HepG2 (cell line): ENCODE results near the gene OR8B12. TPM values are rescaled to one million over a fixed set of nuclear protein-coding genes. Genes with fewer than 3 reads are reported as not detected.

Source experiments
- ATAC-seq: fragments of 200-7000 bp; cut with Tn5 transposase; 3 replicates; pipeline ENCODE4 v1.9.1; 2020; ENCODE audit warnings: mild to moderate bottlenecking, moderate library complexity
- BruUV-seq: library from RNA; stranded (reverse); fragments of 400-500 nt; replicated peaks from 2 replicates; lab custom pipeline; 2021; lab: Mats Ljungman, UMichigan
- CTCF ChIA-PET: fragments of 300-600 bp; formaldehyde crosslinking; extraction: SDS; loops from one replicate; lab custom pipeline; 2021; ENCODE audit warnings: low total read pairs, inconsistent platforms, low intra/inter-chr PET ratio; lab: Yijun Ruan, JAX
- POLR2A ChIA-PET: fragments of 350-600 bp; sonication (Branson Sonifier 250); formaldehyde crosslinking; loops from one replicate; lab custom pipeline; 2020; ENCODE audit warnings: antibody characterized with exemption, inconsistent platforms; lab: Yijun Ruan, JAX
- DNase-seq: peaks from one replicate; pipeline ENCODE4 v3.0.0-alpha.2; 2015; ENCODE audit warnings: low spot score
- FAIRE-seq: peaks from 3 replicates; lab custom pipeline; 2011; peaks lifted over from hg19 to GRCh38; lab: Jason Lieb, UNC
- H2AFZ ChIP-seq: one replicate; pipeline ENCODE4 v1.6.1; 2011; ENCODE audit warnings: low read length, inconsistent platforms
- H3K27ac ChIP-seq: fragments of 300-600 bp; 3 replicates; pipeline ENCODE4 v1.8.0; 2011; ENCODE audit warnings: mixed run types, mild to moderate bottlenecking, mixed read lengths, low read length, inconsistent platforms; ENCODE audit not compliant: insufficient read depth; ENCODE audit errors: extremely low read length
- H3K27me3 ChIP-seq, 2 experiments: fragments of 200-600 bp in 1 of 2; 2 replicates in 1 of 2; 3 replicates in 1 of 2; pipeline versions ENCODE4 v1.6.0 to v1.8.0; 2011; ENCODE audit warnings: low read length in 2 of 2, mild to moderate bottlenecking in 2 of 2, moderate library complexity in 2 of 2, inconsistent platforms in 1 of 2; ENCODE audit not compliant: insufficient read depth in 2 of 2, control insufficient read depth in 1 of 2
- H3K36me3 ChIP-seq, 2 experiments: fragments of 200-600 bp in 1 of 2; replicated peaks in 1 of 2; 2 replicates in 1 of 2; 3 replicates in 1 of 2; pipeline versions ENCODE4 v1.5.1 to v1.8.0; 2011; ENCODE audit warnings: low read length in 2 of 2, inconsistent platforms in 1 of 2; ENCODE audit not compliant: insufficient read depth in 2 of 2, control insufficient read depth in 1 of 2
- H3K4me1 ChIP-seq: 2 replicates; pipeline ENCODE4 v1.5.1; 2012; ENCODE audit warnings: low read length, inconsistent platforms; ENCODE audit not compliant: insufficient read depth
- H3K4me2 ChIP-seq: 2 replicates; pipeline ENCODE4 v1.6.0; 2011; ENCODE audit warnings: low read depth, low read length, inconsistent platforms
- H3K4me3 ChIP-seq, 3 experiments: fragments of 200-600 bp in 1 of 3; sonication (generic), shearing (Covaris generic) in 1 of 3; replicated peaks in 1 of 3; 2 replicates each; pipeline ENCODE4 v1.5.1; 2011 to 2016; ENCODE audit warnings: low read length in 3 of 3, inconsistent platforms in 2 of 3, low read depth in 2 of 3, mild to moderate bottlenecking in 2 of 3, control low read depth in 1 of 3, mixed read lengths in 1 of 3; ENCODE audit not compliant: insufficient read depth in 1 of 3
- H3K79me2 ChIP-seq: one replicate; pipeline ENCODE4 v1.6.1; 2011; ENCODE audit warnings: low read length, inconsistent platforms; ENCODE audit not compliant: insufficient read depth
- H3K9ac ChIP-seq: 2 replicates; pipeline ENCODE4 v1.6.0; 2011; ENCODE audit warnings: mild to moderate bottlenecking, low read depth, low read length, inconsistent platforms; ENCODE audit not compliant: insufficient read depth
- H3K9me3 ChIP-seq: 2 replicates; pipeline ENCODE4 v1.5.1; 2012; ENCODE audit warnings: mild to moderate bottlenecking, low read length
- H4K20me1 ChIP-seq: 2 replicates; pipeline ENCODE4 v1.6.0; 2011; ENCODE audit warnings: inconsistent platforms, mild to moderate bottlenecking, low read length, moderate library complexity; ENCODE audit not compliant: insufficient read depth
- ARID5B ChIP-seq: IDR thresholded peaks from 2 replicates; pipeline ENCODE4 v1.4.0; 2020; ENCODE audit warnings: mild to moderate bottlenecking, missing genetic modification reagents
- ATF4 ChIP-seq, 2 experiments: fragments of 450-650 bp in 1 of 2; sonication (generic) in 1 of 2; formaldehyde crosslinking; IDR thresholded peaks; 2 replicates each; pipeline versions ENCODE4 v1.5.0 to v1.8.0; 2020 to 2022; ENCODE audit warnings: mild to moderate bottlenecking in 1 of 2, missing genetic modification reagents in 1 of 2
- EHMT2 ChIP-seq: fragments of 200-600 bp; sonication (generic); IDR thresholded peaks from 2 replicates; pipeline ENCODE4 v1.7.0; 2017; ENCODE audit warnings: antibody characterized with exemption, low read depth, low read length, borderline replicate concordance
- HOXA7 ChIP-seq: sonication (generic); formaldehyde crosslinking; IDR thresholded peaks from 2 replicates; pipeline ENCODE4 v1.8.1; 2022; ENCODE audit warnings: mild to moderate bottlenecking, missing genetic modification reagents, moderate library complexity
- JUND ChIP-seq: sonication (generic); formaldehyde crosslinking; IDR thresholded peaks from 2 replicates; pipeline ENCODE4 v1.8.0; 2022; ENCODE audit warnings: mild to moderate bottlenecking, missing genetic modification reagents
- KMT2B ChIP-seq: IDR thresholded peaks from 2 replicates; pipeline ENCODE4 v1.6.1; 2016; ENCODE audit warnings: missing genetic modification reagents, missing compliant biosample characterization
- MIER2 ChIP-seq: IDR thresholded peaks from 2 replicates; pipeline ENCODE4 v1.6.1; 2016; ENCODE audit warnings: missing biosample characterization, missing genetic modification reagents
- ONECUT2 ChIP-seq: sonication (generic); formaldehyde crosslinking; IDR thresholded peaks from 2 replicates; pipeline ENCODE4 v1.4.0; 2020; ENCODE audit warnings: missing genetic modification reagents
- PBX2 ChIP-seq: IDR thresholded peaks from 2 replicates; pipeline ENCODE4 v1.6.1; 2016; ENCODE audit warnings: control low read depth
- PBX3 ChIP-seq: sonication (generic); formaldehyde crosslinking; IDR thresholded peaks from 2 replicates; pipeline ENCODE4 v1.8.1; 2023; ENCODE audit warnings: missing genetic modification reagents, inconsistent platforms, borderline replicate concordance
- POLR2G ChIP-seq: fragments of 200-400 bp; formaldehyde crosslinking; IDR thresholded peaks from 2 replicates; pipeline ENCODE4 v1.6.1; 2018; ENCODE audit warnings: mild to moderate bottlenecking, low read depth, low read length, moderate library complexity
- TCF7 ChIP-seq: sonication (generic); IDR thresholded peaks from 2 replicates; pipeline ENCODE4 v1.6.1; 2016; ENCODE audit warnings: antibody characterized with exemption, low read depth
- TP53 ChIP-seq: sonication (generic); formaldehyde crosslinking; conservative IDR thresholded peaks from 2 replicates; pipeline ENCODE4 v1.4.0; 2020; ENCODE audit warnings: missing genetic modification reagents
- ZNF230 ChIP-seq: sonication (generic); formaldehyde crosslinking; IDR thresholded peaks from 2 replicates; pipeline ENCODE4 v1.4.0; 2020; ENCODE audit warnings: mild to moderate bottlenecking, missing genetic modification reagents
- ZNF44 ChIP-seq: sonication (generic); formaldehyde crosslinking; IDR thresholded peaks from 2 replicates; pipeline ENCODE4 v1.5.1; 2020; ENCODE audit warnings: mild to moderate bottlenecking, missing genetic modification reagents
- ZNF496 ChIP-seq: sonication (generic); formaldehyde crosslinking; IDR thresholded peaks from 2 replicates; pipeline ENCODE4 v1.8.1; 2023; ENCODE audit warnings: mild to moderate bottlenecking, moderate library complexity, missing genetic modification reagents; ENCODE audit not compliant: insufficient replicate concordance
- ZNF557 ChIP-seq: sonication (generic); formaldehyde crosslinking; IDR thresholded peaks from 2 replicates; pipeline ENCODE4 v1.4.0; 2020; ENCODE audit warnings: missing genetic modification reagents
- ZNF672 ChIP-seq: sonication (generic); formaldehyde crosslinking; IDR thresholded peaks from 2 replicates; pipeline ENCODE4 v1.8.1; 2022; ENCODE audit warnings: missing genetic modification reagents
- WGBS: methylation state at CpG from one replicate; pipeline ENCODE4 v1.1.6; 2017; ENCODE audit warnings: low lambda C conversion rate; 5-methylcytosine and 5-hydroxymethylcytosine counted together
- in situ Hi-C: cut with HindIII; loops from 2 replicates; pipeline ENCODE4 v1.10.0; 2017; ENCODE audit warnings: low pct_unique_long_range_greater_than_20kb; ENCODE audit not compliant: extremely low pct_ligation_motif_present
- intact Hi-C: fragments of 100-400 bp; cut with micrococcal nuclease; formaldehyde crosslinking; loops from one replicate; pipeline ENCODE4 v1.10.0; 2022; ENCODE audit not compliant: unreplicated experiment
- polyA plus RNA-seq, 8 experiments: library from polyadenylated mRNA; depleted of rRNA in 3 of 8; stranded (reverse) in 7 of 8; unstranded in 1 of 8; fragments of >200 nt; fragmentation: Illumina TruSeq in 4 of 8; extraction: Trizol in 4 of 8; gene quantifications; 2 replicates each; pipeline versions ENCODE4 v1.2.1 to v1.2.3, GENCODE V29; 2011 to 2016; ENCODE audit warnings: low read depth in 4 of 8, missing spikeins in 1 of 8, mixed read lengths in 1 of 8; ENCODE audit not compliant: insufficient read depth in 1 of 8
- total RNA-seq, 5 experiments: library from RNA; depleted of rRNA; stranded (reverse); fragments of >200 nt; fragmentation: Illumina TruSeq; extraction: Trizol; gene quantifications; 2 replicates each; pipeline ENCODE4 v1.2.3, GENCODE V29; 2016; ENCODE audit warnings: low read depth in 1 of 5

Gene OR8B12
- total and polyA plus RNA-seq, 2 of the 13 experiments (the other 11 are each of a cell fraction or from before 2014, with no cell fraction given), result not detected

GRCh38 chr11:124499711-124500110, 43.7 kb downstream of the OR8B12 start:
- Histone ChIP-seq H3K79me2 (no peaks in the 10 kb centered on the region), H3K4me1 (no peaks in the 10 kb centered on the region), H3K4me3 (no peak overlapping the region), H3K27me3 (no peaks in the 10 kb centered on the region), H3K27ac (no peak overlapping the region), H3K4me2 (no peak overlapping the region), H4K20me1 (no peaks in the 10 kb centered on the region), H2AFZ (no peak overlapping the region), H3K36me3 (no peaks in the 10 kb centered on the region), H3K9ac (no peak overlapping the region), H3K9me3 (no peaks in the 10 kb centered on the region)
- in situ Hi-C loops, result no loop called here
- no TSS peak for BruUV-seq
- ChIA-PET CTCF (no interaction called here), POLR2A (no interaction called here)
- ATAC-seq, result no peak
- intact Hi-C loops, result loop anchor here (5.0 kb wide), 1 partner anchor 217 kb away; no protein-coding TSS in a partner anchor
- no peak for DNase-seq
- 20% methylated on average over 8 of the region's 8 CpGs for WGBS
- FAIRE-seq, result no peak
- TF ChIP-seq ZNF44 (CRISPR knock-in tag) (no peak), PBX3 (CRISPR knock-in tag) (no peak), ARID5B (CRISPR knock-in tag) (no peak), EHMT2 (no peak), ONECUT2 (CRISPR knock-in tag) (no peak), PBX2 (CRISPR knock-in tag) (no peak), JUND (no peak), ATF4 (CRISPR knock-in tag; IDR thresholded peaks at IDR 0.05) (no peak), ZNF496 (CRISPR knock-in tag) (no peak), KMT2B (no peak), HOXA7 (CRISPR knock-in tag) (no peak), ZNF230 (CRISPR knock-in tag) (no peak), ZNF672 (CRISPR knock-in tag) (no peak), MIER2 (CRISPR knock-in tag) (no peak), TP53 (no peak), TCF7 (no peak), POLR2G (no peak), ZNF557 (CRISPR knock-in tag) (no peak)
